ENCODE measurements around the gene KRT14.

Gene KRT14

DNA sequence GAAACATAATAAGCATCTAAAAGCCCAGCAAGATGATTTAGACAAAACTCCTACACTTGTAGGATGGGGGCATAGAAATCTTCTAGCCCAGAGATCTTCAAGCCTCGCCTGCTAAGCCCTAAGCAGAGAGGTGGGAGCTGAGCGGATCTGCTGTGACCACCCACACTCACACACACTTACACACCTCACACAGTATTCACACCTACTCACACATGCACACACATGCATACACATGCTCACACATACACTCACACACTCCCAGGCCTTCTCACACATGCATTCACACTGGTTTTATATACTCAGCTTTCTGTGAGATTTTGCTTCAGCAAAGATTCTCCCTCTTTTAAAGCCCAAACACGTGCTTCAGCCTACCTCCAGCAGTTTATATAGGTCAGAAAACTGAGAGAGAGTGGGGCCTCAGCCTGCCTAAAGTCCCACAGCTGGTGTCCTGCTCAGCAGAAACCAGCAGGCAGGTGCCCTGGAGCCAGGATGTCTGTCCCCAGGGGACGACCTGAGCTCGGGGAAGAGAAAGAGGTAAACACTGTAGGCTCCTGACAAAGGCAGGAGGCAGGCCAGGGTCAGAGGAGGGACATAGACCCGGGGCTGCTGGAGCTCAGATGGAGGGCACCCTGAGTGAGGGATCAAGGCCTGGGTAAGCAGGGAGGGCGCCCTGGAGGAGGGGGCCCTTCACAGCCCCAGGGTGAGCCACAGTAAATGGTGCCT lies 46.6 kb downstream of the KRT14 start:
- Histone ChIP-seq H3K36me3 (replicated peaks; ENCODE audit: insufficient read depth, low read length) (no peaks in the 10 kb centered on the region), H4K20me1 (ENCODE audit: insufficient read depth, low read length) (no peaks in the 10 kb centered on the region), H3K27me3 (replicated peaks; ENCODE audit: insufficient read depth, low read length) (no peaks in the 10 kb centered on the region), H3K9me2 (replicated peaks; ENCODE audit: insufficient read depth, low read length) (no peaks in the 10 kb centered on the region), H2AFZ (ENCODE audit: low read length) (peak overlapping the region; percentile 30; the same call in 1 of the 2 replicates), H3K4me2 (ENCODE audit: low read depth, low read length) (no peak overlapping the region), H3K9ac (ENCODE audit: low read length) (no peak overlapping the region), H3K27ac (ENCODE audit: low read length) (no peak overlapping the region), H3K79me2 (ENCODE audit: low read length) (no peaks in the 10 kb centered on the region), H3K4me1 (ENCODE audit: low read length) (no peaks in the 10 kb centered on the region), H3F3A (ENCODE audit: insufficient read depth, low read length) (no peaks in the 10 kb centered on the region), H3K4me3 (ENCODE audit: low read length) (no peak overlapping the region), H3K9me3 (replicated peaks; ENCODE audit: insufficient read depth, low read length) (no peaks in the 10 kb centered on the region)
- no peak for TF ChIP-seq EZH2phosphoT487 (IDR thresholded peaks at IDR 0.05; ENCODE audit: low read length)
- TF ChIP-seq, protein P1, sequence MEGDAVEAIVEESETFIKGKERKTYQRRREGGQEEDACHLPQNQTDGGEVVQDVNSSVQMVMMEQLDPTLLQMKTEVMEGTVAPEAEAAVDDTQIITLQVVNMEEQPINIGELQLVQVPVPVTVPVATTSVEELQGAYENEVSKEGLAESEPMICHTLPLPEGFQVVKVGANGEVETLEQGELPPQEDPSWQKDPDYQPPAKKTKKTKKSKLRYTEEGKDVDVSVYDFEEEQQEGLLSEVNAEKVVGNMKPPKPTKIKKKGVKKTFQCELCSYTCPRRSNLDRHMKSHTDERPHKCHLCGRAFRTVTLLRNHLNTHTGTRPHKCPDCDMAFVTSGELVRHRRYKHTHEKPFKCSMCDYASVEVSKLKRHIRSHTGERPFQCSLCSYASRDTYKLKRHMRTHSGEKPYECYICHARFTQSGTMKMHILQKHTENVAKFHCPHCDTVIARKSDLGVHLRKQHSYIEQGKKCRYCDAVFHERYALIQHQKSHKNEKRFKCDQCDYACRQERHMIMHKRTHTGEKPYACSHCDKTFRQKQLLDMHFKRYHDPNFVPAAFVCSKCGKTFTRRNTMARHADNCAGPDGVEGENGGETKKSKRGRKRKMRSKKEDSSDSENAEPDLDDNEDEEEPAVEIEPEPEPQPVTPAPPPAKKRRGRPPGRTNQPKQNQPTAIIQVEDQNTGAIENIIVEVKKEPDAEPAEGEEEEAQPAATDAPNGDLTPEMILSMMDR (IDR thresholded peaks at IDR 0.05; ENCODE audit: low read length) = no peak
- no peak for TF ChIP-seq EZH2 (optimal IDR thresholded peaks at IDR 0.05; ENCODE audit: low read depth, low read length)
- DNase-seq = peak; percentile 17

DNA sequence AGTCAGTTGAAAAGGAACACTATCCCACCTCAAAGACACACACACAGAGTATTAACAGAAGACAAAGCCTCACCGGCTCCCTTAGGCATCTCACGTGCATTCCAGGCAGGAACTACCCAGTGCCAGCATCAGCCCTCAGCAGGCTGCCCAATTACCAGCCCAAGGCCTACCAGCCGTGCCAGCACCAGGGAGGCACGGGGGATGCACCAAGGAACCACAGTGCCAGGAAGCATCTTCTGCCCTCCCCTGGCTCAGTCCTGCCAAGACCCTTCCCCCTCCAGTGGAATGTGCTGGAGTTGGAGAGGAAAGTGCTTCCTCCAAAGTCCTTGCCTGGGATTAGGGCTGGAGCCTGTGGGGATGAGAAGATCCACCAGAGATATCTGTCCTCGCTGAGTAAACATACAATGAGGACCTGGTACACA lies 47.6 kb downstream of the KRT14 start:
- Histone ChIP-seq H3K9me2 (replicated peaks; ENCODE audit: insufficient read depth, low read length) (no peaks in the 10 kb centered on the region), H3K27me3 (replicated peaks; ENCODE audit: insufficient read depth, low read length) (no peaks in the 10 kb centered on the region), H3K79me2 (ENCODE audit: low read length) (no peaks in the 10 kb centered on the region), H3K4me3 (ENCODE audit: low read length) (no peak overlapping the region), H3K9ac (ENCODE audit: low read length) (no peak overlapping the region), H3K27ac (ENCODE audit: low read length) (no peak overlapping the region), H2AFZ (ENCODE audit: low read length) (no peak overlapping the region), H4K20me1 (ENCODE audit: insufficient read depth, low read length) (no peaks in the 10 kb centered on the region), H3K9me3 (replicated peaks; ENCODE audit: insufficient read depth, low read length) (no peaks in the 10 kb centered on the region), H3K4me1 (ENCODE audit: low read length) (no peaks in the 10 kb centered on the region), H3F3A (ENCODE audit: insufficient read depth, low read length) (no peaks in the 10 kb centered on the region), H3K36me3 (replicated peaks; ENCODE audit: insufficient read depth, low read length) (no peaks in the 10 kb centered on the region), H3K4me2 (ENCODE audit: low read depth, low read length) (no peak overlapping the region)
- no peak for DNase-seq
- TF ChIP-seq, protein P1 (IDR thresholded peaks at IDR 0.05; ENCODE audit: low read length) = no peak
- no peak for TF ChIP-seq EZH2 (optimal IDR thresholded peaks at IDR 0.05; ENCODE audit: low read depth, low read length)
- TF ChIP-seq EZH2phosphoT487 (IDR thresholded peaks at IDR 0.05; ENCODE audit: low read length) = no peak

DNA sequence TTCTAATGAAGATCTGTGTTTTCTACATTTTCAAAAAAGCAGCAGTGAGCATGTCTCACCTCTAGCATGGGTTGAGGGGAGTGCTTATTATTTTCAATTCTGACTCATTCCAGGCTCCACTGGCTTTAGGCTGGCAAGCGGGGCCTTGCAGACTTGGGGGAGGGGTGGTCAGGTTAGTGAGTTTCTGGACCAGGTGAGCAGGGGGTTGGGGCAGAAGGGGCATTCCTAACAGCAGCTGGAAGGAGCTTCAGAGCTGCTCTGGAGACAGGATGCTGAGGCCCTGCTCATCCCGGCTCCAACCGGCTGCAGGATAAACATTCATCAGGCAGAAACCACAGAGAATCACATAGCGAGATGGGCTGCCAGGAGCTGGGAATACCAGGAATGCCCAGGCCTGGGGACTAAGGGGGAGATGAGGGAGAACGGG lies 48.1 kb downstream of the KRT14 start:
- Histone ChIP-seq H3K9ac (ENCODE audit: low read length) (no peak overlapping the region), H3K4me2 (ENCODE audit: low read depth, low read length) (no peak overlapping the region), H3K4me1 (ENCODE audit: low read length) (no peaks in the 10 kb centered on the region), H3F3A (ENCODE audit: insufficient read depth, low read length) (no peaks in the 10 kb centered on the region), H3K27me3 (replicated peaks; ENCODE audit: insufficient read depth, low read length) (no peaks in the 10 kb centered on the region), H4K20me1 (ENCODE audit: insufficient read depth, low read length) (no peaks in the 10 kb centered on the region), H3K79me2 (ENCODE audit: low read length) (no peaks in the 10 kb centered on the region), H3K9me3 (replicated peaks; ENCODE audit: insufficient read depth, low read length) (no peaks in the 10 kb centered on the region), H3K27ac (ENCODE audit: low read length) (no peak overlapping the region), H3K9me2 (replicated peaks; ENCODE audit: insufficient read depth, low read length) (no peaks in the 10 kb centered on the region), H3K4me3 (ENCODE audit: low read length) (no peak overlapping the region), H2AFZ (ENCODE audit: low read length) (no peak overlapping the region), H3K36me3 (replicated peaks; ENCODE audit: insufficient read depth, low read length) (no peaks in the 10 kb centered on the region)
- TF ChIP-seq EZH2 (optimal IDR thresholded peaks at IDR 0.05; ENCODE audit: low read depth, low read length) (no peak), EZH2phosphoT487 (IDR thresholded peaks at IDR 0.05; ENCODE audit: low read length) (no peak)
- TF ChIP-seq, protein P1 (IDR thresholded peaks at IDR 0.05; ENCODE audit: low read length) = no peak
- no peak for DNase-seq
